ENCODE data around the gene RTN4R. TPM values are rescaled to one million over a fixed set of nuclear protein-coding genes. Genes with fewer than 3 reads are reported as not detected.
A peak's percentile ranks its signal among the peaks of the same experiment; 100 is the strongest.

Gene RTN4R
- total and polyA plus RNA-seq, 9 of the 15 experiments (the other 6 are each of a cell fraction or from before 2014, with no cell fraction given), result 0.04 to 2.8 (median 1.4) TPM; not detected in 3

- TF ChIP-seq, protein P1, sequence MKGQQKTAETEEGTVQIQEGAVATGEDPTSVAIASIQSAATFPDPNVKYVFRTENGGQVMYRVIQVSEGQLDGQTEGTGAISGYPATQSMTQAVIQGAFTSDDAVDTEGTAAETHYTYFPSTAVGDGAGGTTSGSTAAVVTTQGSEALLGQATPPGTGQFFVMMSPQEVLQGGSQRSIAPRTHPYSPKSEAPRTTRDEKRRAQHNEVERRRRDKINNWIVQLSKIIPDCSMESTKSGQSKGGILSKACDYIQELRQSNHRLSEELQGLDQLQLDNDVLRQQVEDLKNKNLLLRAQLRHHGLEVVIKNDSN (CRISPR knock-in tag; IDR thresholded peaks at IDR 0.05), result peak; percentile 62
- TF ChIP-seq TAF15 (IDR thresholded peaks at IDR 0.05; ENCODE audit: low read depth, low read length) (0 out of 2 replicates have a peak, but pooled peaks have one; percentile 14), MYC (IDR thresholded peaks at IDR 0.05; ENCODE audit: low read depth, low read length) (0 out of 2 replicates have a peak, but pooled peaks have one; percentile 23), MYC (CRISPR knock-in tag; IDR thresholded peaks at IDR 0.05; ENCODE audit: borderline replicate concordance, low read depth) (no peak), ZBTB17 (CRISPR knock-in tag; IDR thresholded peaks at IDR 0.05) (no peak), STAG1 (CRISPR knock-in tag; IDR thresholded peaks at IDR 0.05; ENCODE audit: borderline replicate concordance) (peak; percentile 41; the same call in 1 of the 2 replicates), SMC3 (conservative IDR thresholded peaks at IDR 0.05; ENCODE audit: insufficient read depth, low read depth, low read length) (peak; percentile 42; the same call in 1 of the 2 replicates), ZC3H4 (CRISPR knock-in tag; IDR thresholded peaks at IDR 0.05; ENCODE audit: borderline replicate concordance) (peak; percentile 71; the same call in 1 of the 2 replicates), ZNF551 (CRISPR knock-in tag; IDR thresholded peaks at IDR 0.05) (no peak), FOXA3 (CRISPR knock-in tag; conservative IDR thresholded peaks at IDR 0.05 in 1 of 2, IDR thresholded peaks at IDR 0.05 in 1 of 2) (0 out of 4 replicates have a peak, but pooled peaks of 1 of the 2 experiments have one; percentile 80), JUN (IDR thresholded peaks at IDR 0.05; ENCODE audit: borderline replicate concordance, low read depth, low read length) (no peak), JUN (CRISPR knock-in tag; IDR thresholded peaks at IDR 0.05; ENCODE audit: borderline replicate concordance) (peak; percentile 88; the same call in 1 of the 2 replicates), RBBP5 (IDR thresholded peaks at IDR 0.05; ENCODE audit: borderline replicate concordance, insufficient read depth, low read length, poor library complexity, severe bottlenecking) (peak; percentile 20)
- TF ChIP-seq, protein P2, sequence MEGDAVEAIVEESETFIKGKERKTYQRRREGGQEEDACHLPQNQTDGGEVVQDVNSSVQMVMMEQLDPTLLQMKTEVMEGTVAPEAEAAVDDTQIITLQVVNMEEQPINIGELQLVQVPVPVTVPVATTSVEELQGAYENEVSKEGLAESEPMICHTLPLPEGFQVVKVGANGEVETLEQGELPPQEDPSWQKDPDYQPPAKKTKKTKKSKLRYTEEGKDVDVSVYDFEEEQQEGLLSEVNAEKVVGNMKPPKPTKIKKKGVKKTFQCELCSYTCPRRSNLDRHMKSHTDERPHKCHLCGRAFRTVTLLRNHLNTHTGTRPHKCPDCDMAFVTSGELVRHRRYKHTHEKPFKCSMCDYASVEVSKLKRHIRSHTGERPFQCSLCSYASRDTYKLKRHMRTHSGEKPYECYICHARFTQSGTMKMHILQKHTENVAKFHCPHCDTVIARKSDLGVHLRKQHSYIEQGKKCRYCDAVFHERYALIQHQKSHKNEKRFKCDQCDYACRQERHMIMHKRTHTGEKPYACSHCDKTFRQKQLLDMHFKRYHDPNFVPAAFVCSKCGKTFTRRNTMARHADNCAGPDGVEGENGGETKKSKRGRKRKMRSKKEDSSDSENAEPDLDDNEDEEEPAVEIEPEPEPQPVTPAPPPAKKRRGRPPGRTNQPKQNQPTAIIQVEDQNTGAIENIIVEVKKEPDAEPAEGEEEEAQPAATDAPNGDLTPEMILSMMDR (IDR thresholded peaks at IDR 0.05 in 2 of 3, conservative IDR thresholded peaks at IDR 0.05 in 1 of 3; ENCODE audit: insufficient read depth in 2 of 3, low read depth in 1 of 3, low read length in 3 of 3), result peak; percentile 55 to 71 (median 59); a peak in 5 of 6 replicates
Observed at GRCh38 chr22:20192972-20193760, 75.0 kb downstream of the RTN4R start (continued).

Measured in K562 (cell line).